NB4 (cell line): Measurements from ENCODE around the gene HADHA.

Experiments
- DNase-seq: peaks from one replicate; pipeline ENCODE4 v3.0.0; 2010; ENCODE audit warnings: low read depth
- H3K4me3 ChIP-seq: one replicate; pipeline ENCODE4 v1.5.1; 2011; ENCODE audit warnings: mild to moderate bottlenecking, low read depth, low read length, moderate library complexity
- CTCF ChIP-seq: IDR thresholded peaks from one replicate; pipeline ENCODE4 v1.5.1; 2012; ENCODE audit warnings: low read depth, low read length
- MYC ChIP-seq: IDR thresholded peaks from 2 replicates; pipeline ENCODE4 v1.6.1; 2011; ENCODE audit warnings: low read depth, low read length
- POLR2A ChIP-seq: IDR thresholded peaks from 2 replicates; pipeline ENCODE4 v1.6.1; 2011; ENCODE audit warnings: mild to moderate bottlenecking; ENCODE audit not compliant: insufficient read length; ENCODE audit errors: extremely low read depth
- TF ChIP-seq, protein P1 (sequence below): IDR thresholded peaks from 2 replicates; pipeline ENCODE4 v1.6.1; 2011; ENCODE audit warnings: low read depth, low read length

Gene HADHA

DNA sequence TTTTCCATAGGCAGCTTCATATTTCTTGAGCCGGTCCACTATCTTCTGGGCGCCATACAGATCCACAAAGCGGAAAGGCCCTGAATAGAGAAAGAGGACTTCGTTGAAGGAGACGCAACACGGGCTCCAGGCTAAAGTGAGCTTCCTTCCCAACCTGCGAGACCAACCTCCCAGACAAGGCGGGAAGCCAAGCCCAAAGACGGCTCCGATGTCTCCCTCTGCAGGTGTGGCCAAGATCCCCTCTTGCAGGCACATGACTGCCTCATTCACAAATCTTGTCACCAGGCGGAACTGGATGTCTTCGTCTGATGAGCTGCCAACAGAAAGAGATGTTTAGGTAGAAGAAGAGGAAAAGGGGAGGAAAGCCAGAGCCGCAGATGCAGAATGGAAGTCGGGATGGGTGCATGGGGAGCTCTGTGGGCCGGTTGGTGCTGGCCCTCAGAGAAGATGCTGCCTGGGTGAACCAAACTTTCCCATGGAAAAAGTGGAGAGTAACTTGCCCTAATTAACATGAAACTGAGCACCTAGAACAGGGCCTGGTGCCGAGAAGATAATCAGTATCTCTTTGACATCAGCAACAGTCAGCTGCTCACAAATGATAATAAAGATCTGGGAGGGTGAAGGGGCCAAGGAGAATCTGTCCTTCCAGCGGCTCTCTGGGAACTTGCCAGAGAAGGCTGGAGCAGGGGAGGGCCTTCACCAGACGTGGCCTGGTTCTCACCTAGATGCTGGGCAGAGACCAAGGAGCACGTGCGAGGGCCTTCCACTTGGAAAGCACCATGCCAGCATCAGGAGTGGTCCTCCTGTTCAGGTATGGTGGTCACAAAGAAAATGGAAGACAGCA lies 52.9 kb downstream of the HADHA start:
- H3K4me3 ChIP-seq, result no peak overlapping the region
- no peak for DNase-seq
- no peak for TF ChIP-seq MYC

DNA sequence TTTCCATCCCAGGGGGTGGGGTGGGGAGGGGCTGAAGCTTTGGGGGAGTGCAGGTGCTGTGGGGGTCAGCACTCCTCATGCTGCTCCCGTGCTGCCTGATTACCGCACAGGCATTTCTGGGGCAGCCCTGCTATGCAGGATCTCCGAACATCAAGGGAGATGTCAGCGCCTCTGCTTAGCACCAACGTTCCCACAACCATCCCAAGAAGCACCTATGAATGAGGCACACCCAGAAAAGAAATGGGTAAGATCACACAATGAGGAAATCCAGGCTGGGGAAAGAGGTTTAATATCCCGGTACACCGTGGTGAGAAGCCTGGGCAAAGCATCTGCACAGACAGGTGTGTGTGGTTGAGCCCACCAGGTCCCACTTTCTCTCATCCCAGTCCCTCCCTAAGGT lies 54.1 kb downstream of the HADHA start:
- no peak overlapping the region for H3K4me3 ChIP-seq
- TF ChIP-seq POLR2A (no peak), MYC (no peak), CTCF (no peak)
- TF ChIP-seq, protein P1, sequence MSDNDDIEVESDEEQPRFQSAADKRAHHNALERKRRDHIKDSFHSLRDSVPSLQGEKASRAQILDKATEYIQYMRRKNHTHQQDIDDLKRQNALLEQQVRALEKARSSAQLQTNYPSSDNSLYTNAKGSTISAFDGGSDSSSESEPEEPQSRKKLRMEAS, result no peak
- no peak for DNase-seq

- no peak for DNase-seq
- H3K4me3 ChIP-seq, result no peak overlapping the region
- TF ChIP-seq CTCF (no peak), MYC (no peak), POLR2A (no peak)
- TF ChIP-seq, protein P1, result no peak
These were observed 54.7 kb downstream of the HADHA start for GRCh38 chr2:26189751-26190150.

- TF ChIP-seq CTCF (no peak), POLR2A (no peak), MYC (no peak)
- TF ChIP-seq, protein P1, result no peak
- no peak overlapping the region for H3K4me3 ChIP-seq
- DNase-seq, result no peak
These were observed 55.3 kb downstream of the HADHA start for GRCh38 chr2:26189123-26189522.

- H3K4me3 ChIP-seq, result no peak overlapping the region
- no peak for DNase-seq
- TF ChIP-seq, protein P1, result no peak
- TF ChIP-seq POLR2A (no peak), CTCF (no peak), MYC (no peak)
These were observed 56.8 kb downstream of the HADHA start for GRCh38 chr2:26187537-26188104.

- no peak for TF ChIP-seq POLR2A
- TF ChIP-seq, protein P1, result no peak
- TF ChIP-seq MYC, result no peak
- no peak for TF ChIP-seq CTCF
- no peak overlapping the region for H3K4me3 ChIP-seq
- no peak for DNase-seq
These were observed 57.3 kb downstream of the HADHA start for GRCh38 chr2:26187114-26187513.
